GM12878 (cell line): ENCODE measurements around the gene ACSF3. TPM values are rescaled to one million over a fixed set of nuclear protein-coding genes. Genes with fewer than 3 reads are reported as not detected.

ENCODE experiments used
- ATAC-seq: fragments of 200-7000 bp; cut with Tn5 transposase; 3 replicates; pipeline ENCODE4 v1.9.1; 2020; ENCODE audit warnings: mild to moderate bottlenecking, moderate library complexity
- BruUV-seq: library from RNA; stranded (reverse); fragments of 400-500 nt; replicated peaks from 2 replicates; lab custom pipeline; 2021; lab: Mats Ljungman, UMichigan
- CTCF ChIA-PET: fragments of 300-600 bp; sonication (Branson Sonifier 250); formaldehyde crosslinking; extraction: SDS; loops from one replicate; lab custom pipeline; 2021; ENCODE audit warnings: inconsistent platforms; lab: Yijun Ruan, JAX
- POLR2A ChIA-PET: fragments of 350-600 bp; formaldehyde crosslinking; extraction: SDS; loops from one replicate; lab custom pipeline; 2021; ENCODE audit warnings: inconsistent platforms; lab: Charles Lee
- RAD21 ChIA-PET: fragments of 300-600 bp; sonication (Branson Sonifier 250); formaldehyde crosslinking; loops from one replicate; lab custom pipeline; 2023; ENCODE audit warnings: antibody characterized with exemption; ENCODE audit not compliant: unreplicated experiment; lab: Charles Lee
- SMC1A ChIA-PET: fragments of 300-600 bp; sonication (Branson Sonifier 250); formaldehyde crosslinking; loops from one replicate; lab custom pipeline; 2023; ENCODE audit not compliant: unreplicated experiment, uncharacterized antibody; lab: Charles Lee
- DNase-seq: peaks from one replicate; pipeline ENCODE4 v3.0.0-alpha.2; 2011; ENCODE audit warnings: low read depth, low spot score
- FAIRE-seq: peaks from 3 replicates; lab custom pipeline; 2011; peaks lifted over from hg19 to GRCh38; lab: Jason Lieb, UNC
- H2AFZ ChIP-seq: 2 replicates; pipeline ENCODE4 v1.6.0; 2011; ENCODE audit warnings: low read depth, low read length, control low read depth; ENCODE audit not compliant: control insufficient read depth
- H3K27ac ChIP-seq: 2 replicates; pipeline ENCODE4 v1.5.1; 2011; ENCODE audit warnings: control low read depth; ENCODE audit not compliant: control insufficient read depth, insufficient read depth
- H3K27me3 ChIP-seq, 2 experiments: replicated peaks in 1 of 2; 2 replicates each; pipeline versions ENCODE4 v1.6.0 to v1.6.1; 2011; ENCODE audit warnings: low read length in 1 of 2; ENCODE audit not compliant: control insufficient read depth in 2 of 2, insufficient read depth in 2 of 2
- H3K36me3 ChIP-seq, 2 experiments: 2 replicates each; pipeline ENCODE4 v1.5.1; 2011; ENCODE audit warnings: low read length in 1 of 2; ENCODE audit not compliant: control insufficient read depth in 2 of 2, insufficient read depth in 2 of 2
- H3K4me1 ChIP-seq: 2 replicates; pipeline ENCODE4 v1.6.1; 2011; ENCODE audit warnings: mild to moderate bottlenecking, low read length, moderate library complexity, mixed read lengths; ENCODE audit not compliant: control insufficient read depth, insufficient read depth
- H3K4me2 ChIP-seq: 2 replicates; pipeline ENCODE4 v1.6.0; 2011; ENCODE audit warnings: control low read depth; ENCODE audit not compliant: control insufficient read depth, insufficient read depth
- H3K4me3 ChIP-seq: fragments of 200-600 bp; sonication (generic); 2 replicates; pipeline ENCODE4 v1.5.1; 2016
- H3K79me2 ChIP-seq: 2 replicates; pipeline ENCODE4 v1.6.0; 2011; ENCODE audit warnings: low read length; ENCODE audit not compliant: control insufficient read depth, insufficient read depth
- H3K9ac ChIP-seq: 2 replicates; pipeline ENCODE4 v1.8.0; 2011; ENCODE audit warnings: low read length, control low read depth, mixed read lengths; ENCODE audit not compliant: control insufficient read depth, insufficient read depth
- H3K9me3 ChIP-seq: replicated peaks from 3 replicates; pipeline ENCODE4 v1.5.1; 2011; ENCODE audit warnings: mild to moderate bottlenecking, low read length; ENCODE audit not compliant: control insufficient read depth, insufficient read depth
- H4K20me1 ChIP-seq: 2 replicates; pipeline ENCODE4 v1.6.0; 2011; ENCODE audit not compliant: control insufficient read depth, insufficient read depth
- CHD2 ChIP-seq: IDR thresholded peaks from 2 replicates; pipeline ENCODE4 v1.6.1; 2011; ENCODE audit warnings: low read depth, low read length, improper control_type of control experiment, borderline replicate concordance
- DPF2 ChIP-seq: fragments of 450-650 bp; IDR thresholded peaks from 2 replicates; pipeline ENCODE4 v1.6.1; 2017; ENCODE audit warnings: mild to moderate bottlenecking
- HDAC2 ChIP-seq: fragments of 200-600 bp; sonication (generic); IDR thresholded peaks from 2 replicates; pipeline ENCODE4 v1.6.1; 2017
- KLF5 ChIP-seq: fragments of 450-650 bp; IDR thresholded peaks from 2 replicates; pipeline ENCODE4 v1.6.1; 2014; ENCODE audit warnings: mild to moderate bottlenecking; ENCODE audit not compliant: partially characterized antibody
- MAX ChIP-seq: IDR thresholded peaks from 2 replicates; pipeline ENCODE4 v1.6.1; 2012; ENCODE audit warnings: low read depth, low read length, improper control_type of control experiment
- MLLT1 ChIP-seq: fragments of 450-650 bp; IDR thresholded peaks from 2 replicates; pipeline ENCODE4 v1.6.1; 2016; ENCODE audit warnings: mild to moderate bottlenecking
- NKRF ChIP-seq: fragments of 450-650 bp; conservative IDR thresholded peaks from 2 replicates; pipeline ENCODE4 v1.6.1; 2017; ENCODE audit warnings: mild to moderate bottlenecking, moderate library complexity
- NR2C2 ChIP-seq: IDR thresholded peaks from 2 replicates; pipeline ENCODE4 v1.6.1; 2011; ENCODE audit warnings: borderline replicate concordance, low read depth; ENCODE audit not compliant: control insufficient read depth, insufficient read length
- RBBP5 ChIP-seq: fragments of 200-600 bp; sonication (generic); conservative IDR thresholded peaks from 2 replicates; pipeline ENCODE4 v1.6.1; 2016
- RCOR1 ChIP-seq: conservative IDR thresholded peaks from 2 replicates; pipeline ENCODE4 v1.6.1; 2012; ENCODE audit warnings: low read depth, low read length, improper control_type of control experiment
- SIN3A ChIP-seq: IDR thresholded peaks from 2 replicates; pipeline ENCODE4 v1.6.1; 2012; ENCODE audit warnings: low read depth, low read length, improper control_type of control experiment
- SMAD1 ChIP-seq: fragments of 450-650 bp; IDR thresholded peaks from 2 replicates; pipeline ENCODE4 v1.6.1; 2018; ENCODE audit warnings: mild to moderate bottlenecking, low read depth; ENCODE audit not compliant: partially characterized antibody
- SREBF1 ChIP-seq: IDR thresholded peaks from 2 replicates; pipeline ENCODE4 v1.6.1; 2012; ENCODE audit warnings: mild to moderate bottlenecking, low read length
- ZNF24 ChIP-seq: fragments of 450-650 bp; IDR thresholded peaks from 2 replicates; pipeline ENCODE4 v1.6.1; 2017; ENCODE audit warnings: antibody characterized with exemption, mild to moderate bottlenecking
- ZNF592 ChIP-seq: fragments of 450-650 bp; IDR thresholded peaks from 2 replicates; pipeline ENCODE4 v1.6.1; 2017; ENCODE audit warnings: mild to moderate bottlenecking, moderate library complexity
- WGBS: methylation state at CpG from one replicate; pipeline ENCODE4 v1.1.6; 2016; ENCODE audit warnings: low lambda C conversion rate; ENCODE audit not compliant: insufficient replicate concordance, insufficient coverage; ENCODE audit errors: missing lambda C conversion rate; 5-methylcytosine and 5-hydroxymethylcytosine counted together
- in situ Hi-C: fragments of 300-500 bp; cut with MboI; formaldehyde crosslinking; loops from 9 replicates; pipeline ENCODE4 v1.14.3; 2018; ENCODE audit warnings: mixed read lengths
- intact Hi-C: fragments of 100-400 bp; cut with micrococcal nuclease; formaldehyde crosslinking; loops from one replicate; pipeline ENCODE4 v1.14.2; 2022; ENCODE audit not compliant: unreplicated experiment
- polyA plus RNA-seq, 11 experiments: library from polyadenylated mRNA; depleted of rRNA in 4 of 11; unstranded in 6 of 11; stranded (reverse) in 5 of 11; fragments of >200 nt; fragmentation: Nextera tagmentation in 4 of 11; fragmentation: Illumina TruSeq in 1 of 11; extraction: Ambion mirVana in 4 of 11; extraction: Trizol in 1 of 11; gene quantifications; 1 replicate in 1 of 11; 2 replicates in 10 of 11; pipeline versions ENCODE4 v1.2.1 to v1.2.3, GENCODE V29; 2011 to 2016; ENCODE audit warnings: inconsistent platforms in 2 of 11, missing spikeins in 2 of 11, low read depth in 1 of 11
- total RNA-seq, 4 experiments: library from RNA; depleted of rRNA in 3 of 4; stranded (reverse); fragments of >200 nt in 3 of 4; fragmentation: Illumina TruSeq in 1 of 4; extraction: Trizol in 1 of 4; gene quantifications; 2 replicates each; pipeline versions ENCODE4 v1.2.1 to v1.2.3, GENCODE V29; 2013 to 2021

ACSF3 gene
- total and polyA plus RNA-seq, 10 of the 15 experiments (the other 5 are each of a cell fraction or from before 2014, with no cell fraction given): 1.0 to 44.4 (median 25.8) TPM

- no peak for FAIRE-seq
- POLR2A ChIA-PET: no interaction called here
- no peak for TF ChIP-seq ZNF592
- TF ChIP-seq SREBF1: no peak
- no peak for TF ChIP-seq SIN3A
- TF ChIP-seq HDAC2: no peak
- no peak for TF ChIP-seq SMAD1
- TF ChIP-seq RBBP5: no peak
- no peak for TF ChIP-seq CHD2
- TF ChIP-seq DPF2: no peak
- no peak for TF ChIP-seq RCOR1
- no peak for TF ChIP-seq MLLT1
- TF ChIP-seq NKRF: no peak
- TF ChIP-seq ZNF24: no peak
- TF ChIP-seq MAX: no peak
- TF ChIP-seq KLF5: no peak
- no peak for TF ChIP-seq NR2C2
Observed at GRCh38 chr16:89050868-89051311, 42.8 kb upstream of the ACSF3 start.

More at GRCh38 chr16:89050868-89051311, 42.8 kb upstream of the ACSF3 start:
- Histone ChIP-seq H3K79me2 (no peaks in the 10 kb centered on the region), H4K20me1 (no peaks in the 10 kb centered on the region), H3K4me1 (no peaks in the 10 kb centered on the region), H3K9ac (no peak overlapping the region), H3K27me3 (no peaks in the 10 kb centered on the region), H3K9me3 (no peaks in the 10 kb centered on the region; the same call in 2 of the 3 replicates), H3K27ac (no peak overlapping the region), H2AFZ (no peak overlapping the region), H3K4me2 (no peak overlapping the region), H3K36me3 (no peaks in the 10 kb centered on the region), H3K4me3 (no peak overlapping the region)
- DNase-seq (no peak), ATAC-seq (no peak)
- SMC1A ChIA-PET: no interaction called here
- in situ Hi-C loops: no loop called here
- intact Hi-C loops: no loop called here
- 54% methylated on average over 20 of the region's 23 CpGs for whole genome bisulfite sequencing
- BruUV-seq: no TSS peak
- CTCF ChIA-PET: no interaction called here
- RAD21 ChIA-PET: no interaction called here
